Mononuclear cell (primary cell): Measurements from ENCODE around the gene GP1BB. TPM values are rescaled to one million over a fixed set of nuclear protein-coding genes. Genes with fewer than 3 reads are reported as not detected.

Source experiments
- H3K27me3 ChIP-seq: 2 replicates; pipeline ENCODE4 v1.6.0; 2011; ENCODE audit warnings: low read length, control low read depth; ENCODE audit not compliant: insufficient read depth
- H3K4me1 ChIP-seq: 2 replicates; pipeline ENCODE4 v1.5.1; 2011; ENCODE audit warnings: mild to moderate bottlenecking, low read length, control low read depth; ENCODE audit not compliant: insufficient read depth
- H3K4me3 ChIP-seq: 2 replicates; pipeline ENCODE4 v1.5.1; 2011; ENCODE audit warnings: mild to moderate bottlenecking, low read length, moderate library complexity
- H3K9me3 ChIP-seq: 2 replicates; pipeline ENCODE4 v1.5.1; 2011; ENCODE audit warnings: low read depth, mild to moderate bottlenecking, control low read depth, low read length
- total RNA-seq: library from RNA; depleted of rRNA; stranded (reverse); fragments of >200 nt; gene quantifications from one replicate; pipeline ENCODE4 v1.2.3, GENCODE V29; 2012

Gene GP1BB
- total RNA-seq, 1 donor = 36.1 TPM

GRCh38 chr22:19764636-19765476 is 41.5 kb downstream of the GP1BB start:
- H3K9me3 ChIP-seq = no peaks in the 10 kb centered on the region
- H3K4me1 ChIP-seq = peaks cover 11% of the 10 kb centered on the region
- H3K27me3 ChIP-seq = peaks cover 76% of the 10 kb centered on the region
- H3K4me3 ChIP-seq = no peak overlapping the region

- H3K27me3 ChIP-seq = peaks cover 78% of the 10 kb centered on the region
- peaks cover 11% of the 10 kb centered on the region for H3K4me1 ChIP-seq
- no peak overlapping the region for H3K4me3 ChIP-seq
- H3K9me3 ChIP-seq = no peaks in the 10 kb centered on the region
Observed at GRCh38 chr22:19765477-19766239, 42.3 kb downstream of the GP1BB start.

GRCh38 chr22:19766240-19766510 is 42.8 kb downstream of the GP1BB start:
- no peaks in the 10 kb centered on the region for H3K9me3 ChIP-seq
- peaks cover 11% of the 10 kb centered on the region for H3K4me1 ChIP-seq
- H3K27me3 ChIP-seq = peaks cover 78% of the 10 kb centered on the region
- no peak overlapping the region for H3K4me3 ChIP-seq

GRCh38 chr22:19766511-19767426 is 43.4 kb downstream of the GP1BB start:
- Histone ChIP-seq H3K4me3 (no peak overlapping the region), H3K4me1 (peaks cover 11% of the 10 kb centered on the region), H3K27me3 (peaks cover 78% of the 10 kb centered on the region), H3K9me3 (no peaks in the 10 kb centered on the region)

- no peaks in the 10 kb centered on the region for H3K9me3 ChIP-seq
- peaks cover 13% of the 10 kb centered on the region for H3K4me1 ChIP-seq
- H3K4me3 ChIP-seq = no peak overlapping the region
- H3K27me3 ChIP-seq = peaks cover 69% of the 10 kb centered on the region
Observed at GRCh38 chr22:19767427-19768341, 44.3 kb downstream of the GP1BB start.

GRCh38 chr22:19769393-19769715 is 46.0 kb downstream of the GP1BB start:
- Histone ChIP-seq H3K9me3 (no peaks in the 10 kb centered on the region), H3K4me3 (no peak overlapping the region), H3K4me1 (peaks cover 23% of the 10 kb centered on the region), H3K27me3 (peaks cover 54% of the 10 kb centered on the region)

GRCh38 chr22:19770349-19771220 is 47.2 kb downstream of the GP1BB start:
- H3K4me1 ChIP-seq = peaks cover 23% of the 10 kb centered on the region
- peaks cover 42% of the 10 kb centered on the region for H3K27me3 ChIP-seq
- no peak overlapping the region for H3K4me3 ChIP-seq
- H3K9me3 ChIP-seq = no peaks in the 10 kb centered on the region

- peaks cover 32% of the 10 kb centered on the region for H3K27me3 ChIP-seq
- H3K9me3 ChIP-seq = no peaks in the 10 kb centered on the region
- H3K4me3 ChIP-seq = no peak overlapping the region
- H3K4me1 ChIP-seq = peaks cover 18% of the 10 kb centered on the region
Observed at GRCh38 chr22:19772422-19772672, 49.0 kb downstream of the GP1BB start.

GRCh38 chr22:19772673-19773469 is 49.5 kb downstream of the GP1BB start:
- H3K9me3 ChIP-seq = no peaks in the 10 kb centered on the region
- no peak overlapping the region for H3K4me3 ChIP-seq
- H3K4me1 ChIP-seq = peaks cover 12% of the 10 kb centered on the region
- H3K27me3 ChIP-seq = peaks cover 27% of the 10 kb centered on the region

- H3K4me3 ChIP-seq = no peak overlapping the region
- peaks cover 12% of the 10 kb centered on the region for H3K4me1 ChIP-seq
- peaks cover 20% of the 10 kb centered on the region for H3K27me3 ChIP-seq
- H3K9me3 ChIP-seq = no peaks in the 10 kb centered on the region
Observed at GRCh38 chr22:19773470-19774040, 50.2 kb downstream of the GP1BB start.
